GM19240 (cell line): ENCODE results near the gene KCNG2.

Experiments
- DNase-seq: peaks from one replicate; pipeline ENCODE4 v3.0.0; 2011; ENCODE audit warnings: low spot score; ENCODE audit not compliant: insufficient read length

Gene KCNG2

DNA sequence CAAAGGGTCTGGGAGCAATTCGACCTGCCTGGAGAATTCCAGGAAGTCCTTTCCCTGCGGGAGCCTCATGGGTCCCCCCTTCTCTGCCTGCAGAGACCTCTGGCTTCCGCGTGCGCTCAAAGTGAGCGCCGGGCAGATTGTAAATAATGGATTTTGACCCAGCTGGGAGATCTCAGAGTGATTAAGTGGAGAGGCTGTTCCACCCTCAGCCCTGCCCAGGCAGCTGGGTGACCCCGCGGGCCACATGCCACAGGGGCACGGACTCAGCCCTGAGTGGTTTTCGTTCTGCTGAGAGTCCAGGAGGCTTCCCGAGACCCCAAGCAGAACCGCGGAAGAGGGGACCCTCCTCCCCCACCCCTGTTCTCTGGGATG lies 1.2 kb downstream of the KCNG2 start:
- no peak for DNase-seq

DNA sequence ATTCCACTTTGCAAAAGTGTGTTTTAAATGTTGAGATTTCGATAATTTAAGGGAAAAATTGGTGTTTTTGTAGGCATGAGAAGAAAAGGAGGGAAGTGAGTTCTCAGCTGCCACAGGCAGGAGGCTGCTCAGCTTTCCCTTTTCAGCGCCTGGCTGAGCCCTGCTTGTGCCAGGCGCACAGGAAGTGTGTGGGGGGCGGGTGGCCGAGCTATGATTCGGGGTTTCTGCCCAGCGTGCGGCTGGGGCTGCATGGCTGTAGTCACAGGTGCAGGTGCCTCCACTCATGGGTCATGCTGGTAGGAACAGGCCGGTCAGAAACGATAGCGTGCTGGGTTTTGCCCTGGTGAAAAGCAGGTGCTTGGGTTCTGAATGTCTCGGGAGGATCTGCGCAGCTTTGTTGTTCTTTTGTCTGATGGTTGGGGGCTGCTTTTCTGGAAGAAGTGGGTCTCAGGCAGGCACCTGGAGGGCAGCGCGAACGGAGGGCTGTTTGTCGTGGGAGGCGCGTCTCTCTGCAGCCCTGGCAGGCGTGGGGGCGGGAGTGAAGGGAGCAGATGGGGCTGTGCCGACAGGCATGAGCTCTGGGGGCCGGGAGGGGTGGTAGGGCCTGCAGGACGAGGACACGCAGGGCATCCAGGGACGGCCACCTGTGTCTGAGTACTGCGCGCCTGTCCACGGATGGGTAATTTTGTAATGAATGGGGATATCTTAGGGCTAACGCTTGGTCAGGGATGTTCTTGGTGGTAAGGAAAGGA lies 2.1 kb downstream of the KCNG2 start:
- DNase-seq = no peak

DNA sequence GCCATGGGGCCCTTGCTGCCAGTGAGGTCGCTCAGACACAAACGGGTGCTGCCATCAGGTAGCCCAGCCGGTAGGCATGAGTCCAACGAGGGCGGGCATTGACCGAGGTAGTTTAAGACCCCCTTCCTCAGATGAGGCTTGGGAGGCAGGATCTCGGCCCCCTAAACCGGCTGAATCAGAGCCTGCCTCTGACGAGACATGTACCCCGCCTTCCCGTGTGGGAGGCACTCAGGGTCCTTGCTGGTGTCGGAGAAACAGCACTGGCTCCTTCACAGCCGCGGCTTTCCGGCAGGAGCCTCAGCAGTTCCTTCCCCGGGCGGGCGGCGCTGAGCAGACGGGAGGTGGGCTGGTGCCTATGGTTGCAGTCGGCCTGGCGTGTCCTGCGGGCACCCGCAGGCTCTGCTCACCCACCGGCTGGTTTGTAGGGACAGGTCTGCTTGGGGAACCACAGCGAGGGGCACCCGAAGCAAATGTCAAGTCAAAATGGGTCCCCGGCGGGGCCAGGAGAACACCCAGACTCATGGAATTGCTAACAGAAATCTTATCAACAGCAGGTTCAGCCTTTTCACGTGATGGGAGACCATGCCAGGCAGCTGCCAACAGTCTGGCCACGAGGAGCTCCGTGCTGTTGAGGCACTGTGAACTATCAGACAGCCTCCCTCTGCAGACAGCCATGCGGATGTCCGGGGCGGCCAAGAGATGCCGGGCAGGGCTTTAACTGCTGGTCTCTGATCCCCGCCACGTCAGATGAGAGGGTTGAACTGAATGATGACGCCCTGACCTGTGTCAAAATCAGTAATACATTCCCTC lies 2.8 kb downstream of the KCNG2 start:
- no peak for DNase-seq

DNA sequence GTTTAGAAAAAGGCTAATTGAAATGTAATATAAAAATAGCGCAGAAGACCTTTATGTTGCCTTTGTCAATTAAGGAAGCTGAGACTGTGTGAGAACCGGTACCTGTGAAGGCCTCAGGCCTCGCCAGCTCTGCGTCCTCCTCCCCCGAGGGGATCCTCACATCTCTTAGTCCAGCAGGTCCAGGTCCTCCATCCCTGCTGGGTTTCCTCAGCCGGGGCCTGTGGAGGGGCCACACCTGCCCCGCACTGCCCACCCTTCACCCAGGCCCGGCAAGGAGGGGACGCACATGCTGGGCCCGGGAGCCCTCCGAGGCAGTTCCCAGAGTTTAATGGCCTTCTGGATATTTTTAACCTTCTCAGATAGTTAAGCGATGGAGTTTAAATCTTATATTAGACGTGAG lies 3.5 kb downstream of the KCNG2 start:
- DNase-seq = no peak

DNA sequence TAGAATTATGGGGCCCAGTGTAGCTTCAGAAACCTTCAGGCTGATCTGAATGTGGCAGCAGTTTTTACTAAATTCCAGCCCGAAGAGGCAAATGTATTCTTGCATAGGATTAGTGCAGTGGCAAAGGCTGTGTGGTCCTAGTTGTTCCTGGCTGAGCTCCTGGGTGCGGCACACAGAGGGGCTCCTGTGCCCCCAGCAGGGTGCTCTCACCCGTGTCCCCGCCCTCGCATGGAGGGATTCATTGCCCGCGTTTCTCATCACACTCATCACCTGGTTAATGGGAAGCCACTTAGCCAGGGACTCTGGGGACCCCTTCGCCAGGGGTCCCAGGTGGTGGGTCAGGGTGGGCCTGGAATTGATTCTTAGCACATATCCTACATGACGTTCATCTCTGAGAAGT lies 3.9 kb downstream of the KCNG2 start:
- no peak for DNase-seq

DNA sequence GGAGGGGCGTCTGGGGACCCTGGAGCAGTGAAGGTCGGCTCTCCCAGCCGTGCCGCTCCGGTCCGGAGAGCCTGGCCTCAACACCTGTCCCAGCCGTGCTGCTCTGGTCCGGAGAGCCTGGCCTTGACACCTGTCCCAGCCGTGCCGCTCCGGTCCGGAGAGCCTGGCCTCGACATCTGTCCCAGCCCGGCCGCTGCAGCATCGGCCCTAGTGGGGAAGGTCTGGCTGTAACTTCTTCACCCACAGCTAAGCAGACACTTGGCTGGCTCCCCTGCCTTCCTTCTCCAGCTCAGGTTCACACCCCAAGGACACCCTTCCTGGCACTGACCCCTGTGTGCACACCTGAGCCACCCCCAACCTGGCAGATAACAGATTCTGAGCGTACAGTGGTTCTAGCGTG lies 4.6 kb downstream of the KCNG2 start:
- no peak for DNase-seq

DNA sequence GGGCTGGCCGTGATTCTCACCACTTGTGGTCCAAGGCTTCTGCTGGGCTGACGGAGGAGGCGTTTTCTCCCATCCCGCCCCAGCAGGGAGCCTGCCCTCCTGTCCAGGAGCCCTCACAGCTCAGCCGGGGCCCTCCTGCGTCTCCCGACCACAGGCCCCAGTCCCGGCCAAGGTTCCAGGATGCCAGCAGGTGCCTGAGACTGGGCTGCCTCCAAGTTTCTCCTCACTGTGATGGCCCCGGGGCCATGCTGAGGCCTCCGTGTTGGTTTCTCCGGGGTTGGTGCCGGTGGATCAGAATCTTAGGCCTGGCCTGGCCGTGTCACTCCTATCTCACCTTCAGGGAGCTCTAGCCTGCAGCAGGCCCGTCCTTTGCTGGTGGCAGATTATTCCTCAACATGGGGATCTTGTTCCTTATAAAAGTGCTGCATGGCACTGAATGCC lies 5.9 kb downstream of the KCNG2 start:
- DNase-seq = no peak

DNA sequence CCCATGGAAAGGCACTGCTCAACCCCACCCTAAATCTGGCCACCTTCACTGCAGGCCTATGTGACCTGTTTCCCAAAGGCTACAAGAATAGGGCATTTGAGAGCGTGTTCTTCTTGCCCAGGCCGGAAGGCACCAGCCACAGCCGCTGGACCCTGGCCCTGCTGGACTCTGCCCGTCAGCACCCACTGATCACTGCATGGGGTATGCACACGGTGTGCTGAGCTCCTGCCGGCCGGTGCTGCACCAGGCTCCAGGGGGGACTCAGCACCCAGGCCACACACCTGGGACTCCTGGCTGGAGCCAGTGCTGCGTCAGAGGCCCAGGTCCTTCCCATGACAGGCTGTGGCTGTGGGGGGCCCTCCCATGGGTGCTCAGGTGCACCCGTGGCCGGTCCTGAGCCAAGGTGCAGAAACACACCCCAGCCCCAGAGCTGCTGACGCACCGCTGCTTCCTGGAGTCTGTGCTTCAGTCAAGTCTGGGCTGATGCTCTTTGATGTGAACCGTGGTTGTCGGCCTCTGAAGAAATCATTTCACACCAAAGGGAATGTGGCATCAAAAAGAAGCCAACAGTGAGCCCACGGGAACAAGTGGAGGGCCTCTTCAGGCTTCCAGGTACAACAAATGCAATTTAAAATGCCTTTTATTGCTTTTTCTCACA lies 6.5 kb downstream of the KCNG2 start:
- no peak for DNase-seq

DNA sequence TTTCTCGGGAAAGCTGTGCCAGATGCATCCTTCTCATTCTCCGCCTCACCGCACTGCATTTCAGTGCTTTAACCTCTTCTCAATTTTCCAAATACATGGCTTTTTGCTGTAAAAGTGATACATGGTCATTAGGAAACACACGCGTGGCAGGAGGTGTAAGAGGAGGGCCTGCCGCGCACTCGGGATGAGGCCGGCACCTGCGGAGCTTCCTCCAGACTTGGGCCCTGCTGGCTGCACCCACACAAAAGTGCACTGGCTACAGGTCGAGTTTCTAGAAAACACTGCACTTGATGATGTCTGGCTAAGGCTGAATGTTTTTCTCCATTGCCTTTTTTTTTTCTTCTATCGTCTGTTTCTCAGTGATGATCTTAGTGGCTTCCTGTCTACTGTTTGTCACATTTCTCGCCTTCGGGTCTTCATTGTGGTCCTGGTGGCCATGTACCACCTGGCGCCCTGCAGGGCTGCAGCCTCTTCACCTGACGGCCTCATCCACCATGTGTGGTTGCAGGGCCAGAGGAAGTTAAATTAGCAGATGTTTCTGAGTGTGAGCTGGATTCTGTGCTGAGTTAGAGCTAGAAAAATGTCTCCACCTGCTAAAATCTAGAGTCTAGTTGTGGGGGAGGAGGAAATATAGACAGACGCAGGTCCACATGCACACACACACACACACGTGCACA lies 7.6 kb downstream of the KCNG2 start:
- DNase-seq = no peak

DNA sequence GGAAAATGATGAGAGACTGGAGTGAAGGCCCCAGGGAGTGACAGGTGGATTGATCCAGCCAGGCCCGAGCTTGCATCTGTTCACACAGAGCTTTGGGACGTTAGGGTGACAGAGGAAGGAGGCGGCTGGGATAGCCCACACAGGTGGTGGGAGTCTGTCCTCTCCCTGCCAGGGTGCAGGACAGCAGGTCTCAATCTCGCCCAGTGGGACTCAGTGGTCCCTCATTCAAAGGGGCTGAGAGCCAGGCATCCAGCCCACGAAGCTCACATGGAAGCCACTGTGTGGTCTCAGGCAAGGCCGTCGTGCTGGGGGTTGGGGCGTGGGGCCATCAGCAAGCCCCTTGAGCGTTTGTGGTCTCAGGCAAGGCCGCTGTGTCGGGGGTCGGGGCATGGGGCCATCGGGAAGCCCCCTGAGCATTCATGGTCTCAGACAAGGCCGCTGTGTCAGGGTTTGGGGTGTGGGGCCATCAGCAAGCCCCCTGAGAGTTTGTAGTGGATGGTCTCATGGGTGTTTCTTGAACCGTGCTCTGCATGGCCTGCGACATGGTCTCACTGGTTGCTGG lies 8.3 kb downstream of the KCNG2 start:
- no peak for DNase-seq

DNA sequence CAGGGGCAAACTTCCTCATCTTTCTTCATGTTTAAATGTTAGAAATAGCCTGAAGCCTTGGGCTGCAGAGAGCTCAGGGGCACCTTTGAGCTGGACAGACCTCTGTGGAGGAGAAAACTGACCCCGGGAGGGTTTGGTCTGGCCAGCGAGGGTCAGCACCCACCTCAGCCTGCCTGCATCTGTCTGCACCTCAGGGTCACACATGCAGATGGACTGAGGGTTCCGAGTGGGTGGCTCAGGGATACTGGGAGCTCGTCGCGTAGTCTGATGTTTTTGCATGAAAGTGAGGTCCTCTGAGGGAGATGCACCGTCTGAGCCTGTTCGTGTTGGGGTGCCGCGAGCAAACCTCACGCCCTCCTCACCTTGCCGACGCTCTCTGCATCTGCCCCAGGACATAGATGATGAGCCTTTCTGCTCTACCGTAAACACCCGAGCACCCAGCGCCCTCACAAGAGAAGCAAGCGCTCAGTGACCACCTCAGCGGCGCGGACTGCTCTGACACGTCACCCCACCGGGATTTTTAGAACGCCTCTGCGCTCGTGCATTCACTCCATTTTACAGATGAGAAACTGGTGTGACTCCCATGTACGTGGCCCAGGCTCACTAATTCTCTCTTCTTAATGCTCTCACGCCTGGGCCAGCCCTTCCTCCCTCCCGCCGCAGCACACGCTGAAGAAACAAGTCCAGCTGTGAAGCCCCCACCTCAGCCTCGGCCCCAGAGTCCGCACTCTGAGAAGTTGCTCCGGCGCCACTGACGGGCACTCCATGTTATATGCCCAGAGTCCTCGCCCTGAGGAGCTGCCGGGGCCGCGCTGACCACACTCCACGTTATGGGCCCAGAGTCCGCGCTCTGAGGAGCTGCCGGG lies 9.5 kb downstream of the KCNG2 start:
- DNase-seq = no peak

DNA sequence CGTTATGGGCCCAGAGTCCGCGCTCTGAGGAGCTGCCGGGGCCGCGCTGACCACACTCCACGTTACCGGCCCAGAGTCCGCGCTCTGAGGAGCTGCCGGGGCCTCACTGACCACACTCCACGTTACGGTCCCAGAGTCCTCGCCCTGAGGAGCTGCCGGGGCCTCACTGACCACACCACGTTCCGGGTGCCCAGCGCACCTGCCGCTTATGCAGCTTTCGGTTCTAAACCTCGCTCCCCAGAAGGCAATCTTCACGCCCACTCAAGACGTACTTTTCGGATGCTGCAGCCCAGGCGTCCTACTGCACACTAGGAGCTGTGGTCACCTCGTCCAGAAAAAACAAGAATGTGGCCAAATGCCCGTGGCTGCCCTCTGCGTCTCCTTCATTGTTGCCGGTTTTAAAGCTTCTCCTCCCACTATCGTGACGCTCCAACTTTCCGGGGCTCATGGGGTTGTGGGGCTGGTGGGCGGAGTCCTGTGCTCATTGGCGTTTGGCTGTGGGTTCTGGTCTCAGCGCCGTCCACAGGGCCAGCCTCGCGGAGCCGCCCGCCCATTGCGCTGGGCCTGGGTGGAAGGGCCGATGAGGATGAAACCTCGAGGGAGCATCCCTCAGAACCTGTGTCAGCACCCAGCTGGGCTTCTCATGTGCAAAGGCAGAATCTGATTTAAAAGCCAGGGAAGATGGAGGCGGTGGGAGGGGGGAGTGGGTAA lies 11.9 kb downstream of the KCNG2 start:
- DNase-seq = no peak

DNA sequence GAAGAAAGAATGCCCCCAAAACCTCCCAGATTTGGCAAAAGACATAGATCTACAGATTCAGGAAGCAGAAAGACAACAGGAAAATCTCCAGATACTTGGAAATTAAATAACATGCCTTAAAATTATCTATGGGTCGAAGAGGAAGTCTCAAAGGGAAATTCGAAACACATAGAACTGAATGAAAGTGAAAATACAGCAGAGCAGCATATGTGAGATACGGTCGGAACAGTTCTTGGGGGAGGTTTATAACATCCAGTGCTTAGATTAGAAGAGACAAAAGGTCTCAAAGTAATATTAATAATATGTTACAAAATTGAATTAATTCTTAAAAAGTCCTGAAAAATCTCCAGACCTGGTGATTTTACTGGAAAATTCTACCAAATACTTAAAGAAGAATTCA lies 14.3 kb downstream of the KCNG2 start:
- no peak for DNase-seq

DNA sequence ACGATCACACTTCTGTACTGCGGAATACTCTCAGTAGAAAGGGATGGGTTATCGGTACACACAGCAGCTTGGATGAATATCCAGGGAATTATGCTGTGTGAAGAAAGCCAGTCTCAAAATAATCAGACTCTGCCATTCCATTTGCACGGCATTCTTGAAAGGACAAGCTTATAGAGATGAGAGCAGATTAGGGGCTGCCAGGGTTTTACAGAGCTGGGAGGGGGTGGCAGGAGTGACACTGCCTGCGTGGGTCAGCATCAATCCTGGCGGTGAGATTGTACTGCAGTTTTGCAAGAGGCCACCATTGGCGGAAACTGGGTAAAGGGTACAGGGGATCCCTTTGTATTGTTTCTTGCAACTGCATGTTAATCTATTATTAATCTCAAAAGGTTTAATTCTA lies 16.6 kb downstream of the KCNG2 start:
- DNase-seq = no peak

DNA sequence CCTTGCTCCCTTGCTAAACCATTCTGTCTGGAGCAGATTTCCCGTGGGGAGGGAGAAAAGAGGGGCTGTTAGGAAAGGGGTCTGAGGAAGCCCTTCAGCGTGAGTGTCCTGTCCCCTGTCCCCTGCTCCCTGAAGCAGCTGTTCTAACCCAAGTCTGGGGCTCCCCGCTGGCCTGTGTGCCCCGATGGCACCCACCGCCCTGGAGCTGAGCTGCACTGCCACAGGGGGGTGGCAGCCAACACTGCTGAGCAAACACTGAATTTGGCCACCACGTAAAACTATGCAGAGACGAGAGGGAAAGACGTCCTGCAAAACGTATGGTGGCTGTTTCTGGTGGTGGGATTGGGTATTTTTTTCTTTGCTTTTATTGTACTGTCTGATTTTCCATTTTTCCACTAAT lies 17.9 kb downstream of the KCNG2 start:
- no peak for DNase-seq

DNA sequence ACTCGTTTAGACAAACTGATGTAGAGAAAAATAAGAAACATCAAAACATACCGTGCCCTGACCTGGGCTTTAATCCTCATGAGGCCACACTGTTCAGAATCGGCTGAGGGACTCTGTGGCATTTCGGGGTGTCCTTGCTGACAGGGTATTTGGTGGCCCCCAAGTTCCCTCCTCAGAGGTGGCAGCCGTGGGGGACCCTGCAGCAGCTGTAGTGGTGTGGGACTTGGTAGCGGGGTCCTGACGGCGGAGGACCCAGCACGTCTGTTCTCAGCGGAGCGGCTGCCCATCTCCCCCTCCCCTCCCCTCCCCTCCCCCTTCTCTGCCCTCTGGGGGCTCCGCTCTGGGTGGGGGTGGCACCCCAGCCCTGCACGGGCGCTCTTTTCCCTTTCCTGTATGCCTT lies 18.4 kb downstream of the KCNG2 start:
- no peak for DNase-seq

DNA sequence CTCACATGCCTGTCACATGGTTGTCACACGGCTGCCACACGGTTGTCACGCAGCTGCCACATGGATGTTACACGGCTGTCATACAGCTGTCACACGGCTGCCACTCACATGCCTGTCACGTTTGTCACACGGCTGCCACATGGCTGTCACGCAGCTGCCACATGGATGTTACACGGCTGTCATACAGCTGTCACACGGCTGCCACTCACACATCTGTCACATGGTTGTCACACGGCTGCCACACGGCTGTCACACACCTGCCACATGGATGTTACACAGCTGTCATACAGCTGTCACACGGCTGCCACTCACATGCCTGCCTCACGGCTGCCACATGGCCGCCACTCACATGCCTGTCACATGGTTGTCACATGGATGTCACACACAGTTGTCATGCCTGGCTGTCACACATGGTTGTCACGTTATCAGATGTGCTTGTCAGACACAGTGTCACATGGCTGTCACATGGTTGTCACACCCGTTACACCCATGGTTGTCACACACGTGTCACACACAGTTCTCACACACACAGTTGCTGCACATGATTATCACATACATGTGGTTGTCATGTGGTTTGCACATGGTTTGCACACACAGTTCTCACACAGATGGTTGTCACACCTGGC lies 19.4 kb downstream of the KCNG2 start:
- no peak for DNase-seq

DNA sequence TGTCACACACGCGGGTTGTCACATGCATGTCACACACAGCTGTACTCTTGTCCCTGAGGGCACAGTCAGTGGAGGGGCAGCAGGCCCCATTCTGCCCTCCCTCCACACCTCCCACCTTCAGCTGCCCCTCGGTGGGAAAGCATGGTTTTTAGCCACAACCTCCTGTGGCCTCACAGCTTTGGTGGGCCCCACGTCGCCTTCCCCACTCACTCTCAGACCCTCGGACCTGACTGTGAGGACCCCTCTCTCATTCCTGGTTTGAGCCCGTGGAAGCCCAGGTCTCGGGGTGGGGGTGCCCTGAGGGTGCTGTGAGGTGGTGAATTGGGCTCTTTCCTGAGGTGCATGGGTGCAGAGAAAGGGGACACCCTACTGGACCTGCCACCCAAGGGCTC lies 19.9 kb downstream of the KCNG2 start:
- no peak for DNase-seq

DNA sequence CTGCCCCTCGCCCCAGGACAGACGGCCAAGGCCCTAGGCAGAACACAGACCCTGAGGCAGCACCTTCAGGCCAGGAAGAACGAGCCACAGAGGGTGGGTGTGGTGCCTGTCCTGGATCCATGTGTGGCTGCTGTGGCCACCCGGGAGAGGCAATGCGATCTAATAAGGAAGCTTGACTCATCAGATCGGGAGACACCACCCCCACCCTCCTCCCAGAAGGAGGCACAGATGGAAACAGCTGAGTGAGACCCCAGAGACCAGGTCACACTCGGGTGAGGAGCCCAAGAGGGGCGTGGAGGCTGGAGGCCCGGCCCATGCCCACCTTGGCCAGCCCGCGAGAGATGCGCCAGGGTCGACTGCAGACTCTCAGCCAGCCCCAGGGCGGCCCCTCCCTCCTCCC lies 20.3 kb downstream of the KCNG2 start:
- DNase-seq = no peak

DNA sequence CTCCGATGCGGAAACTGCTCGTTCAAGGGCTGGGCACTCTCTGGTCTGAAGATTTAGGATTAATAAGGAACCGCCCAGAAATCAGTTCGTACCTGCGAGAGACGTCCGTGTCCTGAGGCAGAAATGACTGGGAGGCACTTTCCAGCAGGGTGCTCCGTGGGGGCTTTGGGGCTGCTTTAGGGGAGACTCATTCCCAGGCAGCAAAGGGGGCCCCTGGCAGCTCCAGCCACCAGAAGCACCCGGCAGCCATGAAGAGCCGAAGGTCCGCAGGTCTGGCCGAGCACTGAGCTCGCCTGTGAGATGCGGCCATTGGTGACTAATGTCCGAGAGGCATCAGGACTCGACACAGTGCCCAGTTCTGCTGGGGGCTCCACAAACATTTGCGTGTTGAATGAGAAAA lies 20.9 kb downstream of the KCNG2 start:
- no peak for DNase-seq
